ENCODE data around the gene MMP20. TPM values are rescaled to one million over a fixed set of nuclear protein-coding genes. Genes with fewer than 3 reads are reported as not detected.
A peak's percentile ranks its signal among the peaks of the same experiment; 100 is the strongest.

MMP20 gene
- total RNA-seq, 1 donor from 2014 or later = not detected

- Histone ChIP-seq H3K27ac (replicated peaks) (peak overlapping the region; percentile 33), H3K4me1 (peaks cover 4% of the 10 kb centered on the region), H3K9me3 (replicated peaks) (no peaks in the 10 kb centered on the region), H3K4me3 (no peak overlapping the region), H3K27me3 (ENCODE audit: low read depth) (no peaks in the 10 kb centered on the region), H3K36me3 (no peaks in the 10 kb centered on the region)
- TF ChIP-seq CTCF (IDR thresholded peaks at IDR 0.05; ENCODE audit: borderline replicate concordance) = no peak
- no peak for DNase-seq
- intact Hi-C loops (cut with micrococcal nuclease) = no loop called here
These were observed 22.0 kb downstream of the MMP20 start for GRCh38 chr11:102603091-102603490.

- H3K4me3 ChIP-seq = no peak overlapping the region
- TF ChIP-seq CTCF (IDR thresholded peaks at IDR 0.05; ENCODE audit: borderline replicate concordance) = no peak
- no peak overlapping the region for H3K27ac ChIP-seq (replicated peaks)
- no peaks in the 10 kb centered on the region for H3K36me3 ChIP-seq
- no peaks in the 10 kb centered on the region for H3K27me3 ChIP-seq (ENCODE audit: low read depth)
- H3K9me3 ChIP-seq (replicated peaks) = no peaks in the 10 kb centered on the region
- intact Hi-C loops (cut with micrococcal nuclease) = no loop called here
- H3K4me1 ChIP-seq = peaks cover 4% of the 10 kb centered on the region
- DNase-seq = no peak
These were observed 24.5 kb downstream of the MMP20 start for GRCh38 chr11:102600666-102601065.

GRCh38 chr11:102599642-102600261, 25.4 kb downstream of the MMP20 start:
- H3K36me3 ChIP-seq = no peaks in the 10 kb centered on the region
- no peak overlapping the region for H3K4me3 ChIP-seq
- H3K4me1 ChIP-seq = peaks cover 4% of the 10 kb centered on the region
- no peaks in the 10 kb centered on the region for H3K27me3 ChIP-seq (ENCODE audit: low read depth)
- H3K27ac ChIP-seq (replicated peaks) = no peak overlapping the region
- intact Hi-C loops (cut with micrococcal nuclease) = no loop called here
- no peak for TF ChIP-seq CTCF (IDR thresholded peaks at IDR 0.05; ENCODE audit: borderline replicate concordance)
- no peak for DNase-seq
- no peaks in the 10 kb centered on the region for H3K9me3 ChIP-seq (replicated peaks)

GRCh38 chr11:102598272-102598671, 26.9 kb downstream of the MMP20 start:
- no peak overlapping the region for H3K27ac ChIP-seq (replicated peaks)
- H3K27me3 ChIP-seq (ENCODE audit: low read depth) = no peaks in the 10 kb centered on the region
- intact Hi-C loops (cut with micrococcal nuclease) = no loop called here
- no peaks in the 10 kb centered on the region for H3K4me1 ChIP-seq
- no peaks in the 10 kb centered on the region for H3K9me3 ChIP-seq (replicated peaks)
- H3K36me3 ChIP-seq = no peaks in the 10 kb centered on the region
- H3K4me3 ChIP-seq = no peak overlapping the region
- TF ChIP-seq CTCF (IDR thresholded peaks at IDR 0.05; ENCODE audit: borderline replicate concordance) = no peak
- DNase-seq = no peak

- Histone ChIP-seq H3K36me3 (no peaks in the 10 kb centered on the region), H3K9me3 (replicated peaks) (no peaks in the 10 kb centered on the region), H3K27me3 (ENCODE audit: low read depth) (no peaks in the 10 kb centered on the region), H3K4me3 (no peak overlapping the region), H3K27ac (replicated peaks) (no peak overlapping the region), H3K4me1 (no peaks in the 10 kb centered on the region)
- DNase-seq = no peak
- no peak for TF ChIP-seq CTCF (IDR thresholded peaks at IDR 0.05; ENCODE audit: borderline replicate concordance)
- intact Hi-C loops (cut with micrococcal nuclease) = no loop called here
These were observed 28.6 kb downstream of the MMP20 start for GRCh38 chr11:102596578-102596977.
